Skeletal muscle tissue (tissue), 4 donors: ENCODE measurements around the gene FMNL3. TPM values are rescaled to one million over a fixed set of nuclear protein-coding genes. Genes with fewer than 3 reads are reported as not detected.
"Not testable (repeated sequence)": the region's sequence is repeated elsewhere in the genome, so short reads cannot be mapped to it uniquely, and the experiment has no call there.

Source experiments
- H3K27ac ChIP-seq: one replicate; pipeline ENCODE4 v1.7.0; 2013; ENCODE audit warnings: mild to moderate bottlenecking, low read depth, low read length, inconsistent platforms
- H3K27me3 ChIP-seq, 3 donors: one replicate each; pipeline ENCODE4 v1.7.0; 2013; ENCODE audit warnings: low read length in 3 of 3; ENCODE audit not compliant: control insufficient read depth in 3 of 3, insufficient read depth in 3 of 3
- H3K36me3 ChIP-seq, 3 donors: one replicate each; pipeline ENCODE4 v1.7.0; 2013; ENCODE audit warnings: low read length in 3 of 3; ENCODE audit not compliant: control insufficient read depth in 3 of 3, insufficient read depth in 3 of 3
- H3K4me1 ChIP-seq, 3 donors: one replicate each; pipeline ENCODE4 v1.7.0; 2013; ENCODE audit warnings: low read length in 3 of 3, mild to moderate bottlenecking in 3 of 3; ENCODE audit not compliant: control insufficient read depth in 3 of 3, insufficient read depth in 3 of 3
- H3K4me3 ChIP-seq, 3 donors: one replicate each; pipeline ENCODE4 v1.7.0; 2013; ENCODE audit warnings: low read length in 3 of 3
- H3K9ac ChIP-seq, 3 donors: one replicate each; pipeline ENCODE4 v1.7.0; 2013; ENCODE audit warnings: low read length in 3 of 3, mild to moderate bottlenecking in 3 of 3, moderate library complexity in 2 of 3, low read depth in 1 of 3
- H3K9me3 ChIP-seq, 3 donors: one replicate each; pipeline ENCODE4 v1.7.0; 2013; ENCODE audit warnings: low read length in 3 of 3; ENCODE audit not compliant: control insufficient read depth in 3 of 3
- total RNA-seq: library from RNA; depleted of rRNA; stranded (reverse); fragments of >200 nt; gene quantifications from one replicate; pipeline ENCODE4 v1.2.3, GENCODE V29; 2014
- donor health status: Osteomylitis.

The FMNL3 gene
- total RNA-seq, 1 donor from 2014 or later, result 19.3 TPM

DNA sequence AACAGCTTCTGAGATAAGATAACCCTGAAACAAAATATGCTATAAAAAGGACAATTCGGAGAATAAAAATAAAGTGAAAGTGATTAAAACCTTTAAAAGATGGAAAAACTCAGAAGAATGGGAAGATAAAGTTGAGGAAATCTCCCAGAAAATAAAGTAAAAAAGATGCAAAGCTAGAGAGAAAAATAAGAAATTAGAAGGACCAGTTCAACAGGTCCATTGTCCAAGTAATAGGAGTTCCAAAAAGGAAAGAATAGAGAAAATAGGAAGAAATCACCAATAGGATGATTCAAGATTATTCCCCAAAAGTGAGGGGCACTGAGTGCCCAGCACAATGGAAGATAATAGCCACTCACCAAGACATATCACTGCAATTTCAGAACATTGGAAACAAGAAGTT, 88.6 kb downstream of the FMNL3 start:
- no peak overlapping the region for H3K27ac ChIP-seq
- no peaks in the 10 kb centered on the region for H3K36me3 ChIP-seq
- H3K9ac ChIP-seq, result no peak overlapping the region
- no peaks in the 10 kb centered on the region for H3K27me3 ChIP-seq
- H3K9me3 ChIP-seq, result no peaks in the 10 kb centered on the region
- H3K4me3 ChIP-seq, result no peak overlapping the region
- H3K4me1 ChIP-seq, result peaks cover 10 to 14% (median 11%) of the 10 kb centered on the region in 3 donors

DNA sequence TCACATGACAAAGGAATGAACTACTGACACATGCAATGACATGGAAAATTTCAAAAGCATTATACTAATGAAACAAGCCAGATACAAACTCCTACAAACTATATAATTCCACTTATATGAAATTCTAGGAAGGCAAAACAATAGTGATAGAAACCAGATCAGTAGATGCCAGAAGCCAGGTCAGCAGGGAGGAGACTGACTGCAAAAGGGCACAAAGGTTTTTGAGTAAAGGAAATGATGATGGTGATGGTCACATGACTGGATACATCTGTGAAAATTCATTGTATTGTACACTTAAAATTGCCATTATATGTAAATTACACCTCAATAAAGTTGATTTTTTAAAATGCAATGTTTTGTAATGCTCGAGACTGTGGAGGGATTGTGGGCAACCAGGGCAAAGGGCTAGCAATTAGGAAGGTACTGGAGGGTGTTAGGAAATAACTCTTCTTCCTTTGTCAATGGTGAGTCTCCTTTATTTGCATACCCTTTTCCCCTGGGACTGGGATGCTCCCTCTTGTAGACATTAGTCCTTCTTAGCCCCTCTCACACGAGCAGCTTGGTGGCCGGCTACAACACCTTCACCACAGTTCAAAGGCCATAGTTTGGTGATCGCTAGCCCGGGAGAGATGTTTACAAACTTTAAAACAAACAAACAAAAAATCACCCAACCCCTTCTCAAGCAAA, 90.5 kb downstream of the FMNL3 start:
- H3K27ac ChIP-seq, result no peak overlapping the region
- H3K9me3 ChIP-seq, result no peaks in the 10 kb centered on the region
- H3K4me3 ChIP-seq, result no peak overlapping the region
- H3K4me1 ChIP-seq, result peaks cover 2 to 3% (median 2%) of the 10 kb centered on the region in 3 donors
- no peaks in the 10 kb centered on the region for H3K36me3 ChIP-seq
- H3K27me3 ChIP-seq, result no peaks in the 10 kb centered on the region
- no peak overlapping the region for H3K9ac ChIP-seq

DNA sequence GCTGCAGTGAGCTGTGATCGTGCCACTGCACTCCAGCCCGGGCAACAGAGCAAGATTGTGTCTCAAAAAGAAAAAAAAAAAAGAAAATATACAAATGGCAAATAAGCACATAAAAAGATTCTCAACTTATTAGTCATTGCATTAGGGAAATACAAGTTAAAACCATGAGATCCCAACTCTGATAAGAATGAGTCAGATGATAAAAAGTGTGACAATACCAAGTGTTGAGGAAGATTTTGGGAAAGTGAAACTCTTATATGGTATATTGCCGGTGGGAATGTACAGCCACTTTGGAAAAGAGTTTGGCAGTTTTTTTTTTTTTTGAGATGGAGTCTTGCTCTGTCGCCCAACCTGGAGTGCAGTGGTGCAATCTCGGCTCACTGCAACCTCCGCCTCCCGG, 91.5 kb downstream of the FMNL3 start:
- Histone ChIP-seq H3K36me3 (no peaks in the 10 kb centered on the region), H3K9ac (no peak overlapping the region), H3K9me3 (no peaks in the 10 kb centered on the region), H3K27me3 (no peaks in the 10 kb centered on the region), H3K4me1 (no peaks in the 10 kb centered on the region), H3K4me3 (no peak overlapping the region), H3K27ac (no peak overlapping the region)

DNA sequence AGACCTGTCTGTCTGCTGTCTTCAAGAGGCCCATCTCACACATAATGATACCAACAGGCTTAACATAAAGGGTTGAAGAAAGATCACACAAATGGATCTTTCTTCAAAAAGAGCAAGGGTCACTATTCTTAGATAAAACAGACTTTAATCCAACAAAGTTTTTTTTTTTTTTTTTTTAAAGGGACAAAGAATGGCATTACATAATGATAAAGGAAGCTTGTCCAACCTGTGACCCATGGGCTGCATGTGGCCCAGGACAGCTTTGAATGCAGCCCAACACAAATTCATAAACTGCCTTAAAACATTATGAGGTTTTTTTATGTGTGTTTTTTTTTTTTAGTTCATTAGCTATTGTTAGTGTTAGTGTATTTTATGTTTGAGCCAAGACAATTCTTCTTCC, 95.0 kb downstream of the FMNL3 start:
- no peaks in the 10 kb centered on the region for H3K27me3 ChIP-seq
- H3K4me1 ChIP-seq, result peaks cover 0 to 6% (median 4%) of the 10 kb centered on the region in 3 donors
- no peaks in the 10 kb centered on the region for H3K36me3 ChIP-seq
- H3K9ac ChIP-seq, result no peak overlapping the region
- H3K4me3 ChIP-seq, result no peak overlapping the region
- no peaks in the 10 kb centered on the region for H3K9me3 ChIP-seq
- H3K27ac ChIP-seq, result no peak overlapping the region

DNA sequence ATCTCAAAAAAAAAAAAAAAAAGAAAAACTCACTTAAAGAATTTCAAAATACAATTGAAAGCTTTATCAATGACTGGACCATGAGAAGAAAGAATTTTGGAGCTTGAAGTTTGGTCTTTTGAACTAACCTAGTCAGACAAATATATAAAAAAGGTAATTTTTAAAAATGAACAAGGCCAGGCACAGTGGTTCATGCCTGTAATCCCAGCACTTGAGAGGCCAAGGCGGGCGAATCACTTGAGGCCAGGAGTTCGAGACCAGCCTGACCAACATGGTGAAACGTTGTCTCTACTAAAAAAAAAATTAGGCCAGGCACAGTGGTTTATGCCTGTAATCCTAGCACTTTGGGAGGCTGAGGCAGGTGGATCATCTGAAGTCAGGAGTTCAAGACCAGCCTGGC, 96.4 kb downstream of the FMNL3 start:
- not testable (repeated sequence) for H3K36me3 ChIP-seq, H3K27ac ChIP-seq, H3K4me1 ChIP-seq, H3K4me3 ChIP-seq, H3K27me3 ChIP-seq, H3K9me3 ChIP-seq, H3K9ac ChIP-seq

DNA sequence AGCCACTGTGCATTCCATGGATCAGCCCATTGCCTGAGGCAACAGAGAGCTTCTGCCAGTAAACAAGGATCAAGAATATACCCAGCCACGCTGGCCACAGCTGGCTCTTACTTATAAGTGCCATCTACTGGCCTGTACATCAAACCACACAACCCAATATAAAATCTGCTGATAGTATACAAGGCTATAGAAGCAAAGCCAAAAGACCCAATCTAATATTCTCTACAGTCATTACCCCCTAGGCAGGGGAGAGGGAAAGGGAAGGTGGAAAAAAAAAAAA, 97.4 kb downstream of the FMNL3 start:
- no peak overlapping the region for H3K4me3 ChIP-seq
- no peak overlapping the region for H3K27ac ChIP-seq
- H3K9me3 ChIP-seq, result no peaks in the 10 kb centered on the region
- no peak overlapping the region for H3K9ac ChIP-seq
- H3K4me1 ChIP-seq, result peaks cover 0 to 6% (median 4%) of the 10 kb centered on the region in 3 donors
- H3K27me3 ChIP-seq, result no peaks in the 10 kb centered on the region
- no peaks in the 10 kb centered on the region for H3K36me3 ChIP-seq

DNA sequence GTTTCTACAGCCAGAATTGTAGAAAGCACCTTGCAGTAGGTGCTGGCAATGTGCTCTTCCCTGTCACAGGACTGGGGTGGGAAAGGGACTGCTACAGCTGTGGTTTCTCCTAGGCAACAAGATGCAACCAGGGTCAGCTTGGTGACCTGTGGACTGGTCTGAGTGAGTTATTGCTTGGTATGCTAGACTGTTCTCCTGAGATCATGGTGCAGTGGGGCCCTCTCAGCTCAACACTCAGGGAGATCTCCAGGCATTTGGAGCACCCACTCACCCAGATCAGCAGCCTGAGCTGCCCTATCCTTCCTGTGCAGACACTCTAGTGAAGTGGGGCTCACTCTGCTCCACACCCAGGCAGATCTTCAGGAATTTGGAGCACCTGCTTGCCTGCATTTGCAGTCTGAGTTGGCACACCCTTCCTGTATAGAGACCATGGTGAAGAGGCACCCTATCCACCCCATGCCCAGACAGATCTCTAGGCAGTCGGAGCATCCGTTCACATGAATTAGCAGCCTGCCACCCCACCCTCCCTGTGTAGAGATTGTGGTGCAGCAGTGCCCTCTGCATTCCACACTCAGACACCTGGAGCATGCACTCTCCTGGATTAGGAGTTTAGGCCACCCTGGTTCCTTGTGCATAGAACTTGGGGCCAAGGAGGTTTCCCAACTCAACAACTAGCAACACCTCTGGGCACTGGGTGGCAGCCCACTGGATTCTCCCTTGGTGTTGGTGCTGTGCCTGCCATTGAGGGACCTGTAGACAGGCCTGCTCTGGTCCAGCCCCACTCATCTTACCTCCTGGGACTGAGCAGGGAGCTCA, 97.9 kb downstream of the FMNL3 start:
- H3K9ac ChIP-seq, result no peak overlapping the region
- no peaks in the 10 kb centered on the region for H3K27me3 ChIP-seq
- H3K4me3 ChIP-seq, result no peak overlapping the region
- H3K36me3 ChIP-seq, result no peaks in the 10 kb centered on the region
- no peak overlapping the region for H3K27ac ChIP-seq
- no peaks in the 10 kb centered on the region for H3K9me3 ChIP-seq
- peaks cover 0 to 6% (median 4%) of the 10 kb centered on the region in 3 donors for H3K4me1 ChIP-seq

DNA sequence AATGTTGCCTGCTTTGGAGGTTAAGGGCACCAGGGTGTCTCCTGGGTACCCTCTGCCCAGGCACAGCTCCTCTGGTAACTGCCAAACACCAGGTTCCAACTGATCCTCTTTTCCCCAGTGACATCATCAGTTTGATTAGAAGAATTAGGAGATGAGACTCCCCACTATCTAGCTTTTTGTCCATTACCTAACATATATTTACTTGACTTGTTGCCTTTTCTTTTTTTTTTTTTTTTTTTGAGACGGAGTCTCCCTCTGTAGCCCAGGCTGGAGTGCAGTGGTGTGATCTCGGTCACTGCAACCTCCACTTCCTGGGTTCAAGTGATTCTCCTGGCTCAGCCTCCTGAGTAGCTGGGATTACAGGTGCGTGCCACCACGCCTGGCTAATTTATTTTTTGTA, 101.7 kb downstream of the FMNL3 start, which contains the start of gene FAM186B:
Gene FAM186B, minus strand, starts transcription at position 101 of the 400 bp plus-strand sequence. CDS start 162 bp downstream, outside the sequence.
- H3K27ac ChIP-seq, H3K36me3 ChIP-seq, H3K9ac ChIP-seq, H3K27me3 ChIP-seq, H3K4me3 ChIP-seq, H3K4me1 ChIP-seq, H3K9me3 ChIP-seq: not testable (repeated sequence)

DNA sequence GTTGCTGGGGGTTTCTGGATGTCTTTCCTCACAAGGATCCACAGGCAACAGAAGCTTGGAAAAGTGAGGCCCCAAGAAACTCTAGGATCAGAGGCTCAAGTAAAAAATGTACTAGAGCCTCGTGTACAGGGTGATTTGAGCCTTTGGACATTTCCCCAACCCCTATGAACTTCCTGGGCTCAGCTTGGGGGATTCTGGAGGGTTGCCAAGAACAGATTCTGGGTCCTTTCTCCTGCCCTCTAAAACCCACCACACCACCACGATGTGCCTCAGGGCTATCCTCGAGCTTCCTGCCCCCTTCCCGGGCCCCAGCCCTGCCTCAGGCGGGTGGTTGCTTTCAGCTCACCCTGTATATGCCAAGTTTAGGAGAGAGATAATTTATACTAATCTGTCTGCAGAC, 102.3 kb downstream of the FMNL3 start:
- Histone ChIP-seq H3K36me3 (peaks cover 2 to 7% (median 2%) of the 10 kb centered on the region in 3 donors), H3K9ac (no peak overlapping the region), H3K27me3 (no peaks in the 10 kb centered on the region), H3K4me3 (no peak overlapping the region), H3K27ac (no peak overlapping the region), H3K4me1 (peaks cover 0 to 6% (median 4%) of the 10 kb centered on the region in 3 donors), H3K9me3 (no peaks in the 10 kb centered on the region)

DNA sequence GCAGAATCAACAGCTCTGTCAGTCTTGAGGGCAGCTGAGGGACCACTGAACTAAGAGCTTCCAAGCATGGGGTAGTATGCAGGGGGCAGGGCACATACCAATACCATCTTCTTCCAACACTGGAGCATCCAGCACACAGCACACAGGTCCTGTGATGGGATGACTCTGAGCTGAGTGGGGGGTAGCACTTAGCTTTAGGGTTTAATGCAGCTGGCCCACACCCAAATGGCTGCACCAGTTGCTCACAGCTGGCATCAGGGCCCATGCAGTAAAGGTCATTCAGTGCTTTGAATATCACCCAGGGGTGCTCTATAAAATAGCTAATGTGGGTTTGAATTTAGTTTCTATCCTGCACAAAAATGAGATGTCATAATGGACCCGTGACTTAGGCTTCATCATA, 103.5 kb downstream of the FMNL3 start:
- Histone ChIP-seq H3K9ac (no peak overlapping the region), H3K4me1 (peaks cover 0 to under 1% (median 0%) of the 10 kb centered on the region in 3 donors)

More for the DNA sequence above, 103.5 kb downstream of the FMNL3 start:
- Histone ChIP-seq H3K9me3 (no peaks in the 10 kb centered on the region), H3K27ac (no peak overlapping the region), H3K36me3 (peaks cover 2 to 7% (median 3%) of the 10 kb centered on the region in 3 donors), H3K4me3 (no peak overlapping the region), H3K27me3 (no peaks in the 10 kb centered on the region)
